ENCODE measurements around the gene PSTK. TPM values are rescaled to one million over a fixed set of nuclear protein-coding genes. Genes with fewer than 3 reads are reported as not detected.
A peak's percentile ranks its signal among the peaks of the same experiment; 100 is the strongest.

PSTK gene, protein sequence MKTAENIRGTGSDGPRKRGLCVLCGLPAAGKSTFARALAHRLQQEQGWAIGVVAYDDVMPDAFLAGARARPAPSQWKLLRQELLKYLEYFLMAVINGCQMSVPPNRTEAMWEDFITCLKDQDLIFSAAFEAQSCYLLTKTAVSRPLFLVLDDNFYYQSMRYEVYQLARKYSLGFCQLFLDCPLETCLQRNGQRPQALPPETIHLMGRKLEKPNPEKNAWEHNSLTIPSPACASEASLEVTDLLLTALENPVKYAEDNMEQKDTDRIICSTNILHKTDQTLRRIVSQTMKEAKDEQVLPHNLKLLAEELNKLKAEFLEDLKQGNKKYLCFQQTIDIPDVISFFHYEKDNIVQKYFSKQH
- total RNA-seq (2016; rRNA removed; fragmentation: Illumina TruSeq; extraction: Trizol) (9.3 and 9.8 TPM in 2 replicates), polyA plus RNA-seq (2011; rRNA removed) (7.5 and 8.2 TPM in 2 replicates), polyA minus RNA-seq (2011; rRNA and poly(A)+ RNA removed; ENCODE audit: low replicate concordance) (2.8 and 4.0 TPM in 2 replicates), Bru-seq, nascent RNA (percentile 72 among the genes with signal in this experiment), BruChase-seq, experiment 1, labeled RNA remaining after a 6-hour chase (percentile 67 among the genes with signal in this experiment), BruChase-seq, experiment 2, labeled RNA remaining after a 2-hour chase (percentile 72 among the genes with signal in this experiment)
- 6.0 TPM in 2 replicates for total RNA-seq (2016; cell fraction: cytosol; rRNA removed; fragmentation: Illumina TruSeq; extraction: Trizol; ENCODE audit: low read depth)
- 9.1 and 10.9 TPM in 2 replicates for total RNA-seq (2016; cell fraction: insoluble cytoplasmic fraction; rRNA removed; fragmentation: Illumina TruSeq; extraction: Trizol)
- total RNA-seq (2016; cell fraction: membrane; rRNA removed; fragmentation: Illumina TruSeq; extraction: Trizol): 7.5 and 8.6 TPM in 2 replicates
- total RNA-seq (2016; cell fraction: nucleus; rRNA removed; fragmentation: Illumina TruSeq; extraction: Trizol): 8.3 and 10.9 TPM in 2 replicates
- 5.3 and 6.7 TPM in 2 replicates for polyA plus RNA-seq (2011; cell fraction: cytosol; rRNA removed)
- polyA plus RNA-seq (2011; cell fraction: nucleus; rRNA removed): 5.6 and 6.5 TPM in 2 replicates
- 5.6 and 7.4 TPM in 2 replicates for polyA plus RNA-seq (2012)
- polyA plus RNA-seq (2016; cell fraction: cytosol; fragmentation: Illumina TruSeq; extraction: Trizol; ENCODE audit: low read depth): 5.2 and 6.9 TPM in 2 replicates
- polyA plus RNA-seq (2016; cell fraction: insoluble cytoplasmic fraction; fragmentation: Illumina TruSeq; extraction: Trizol; ENCODE audit: low read depth): 12.0 and 12.9 TPM in 2 replicates
- polyA plus RNA-seq (2016; cell fraction: membrane; fragmentation: Illumina TruSeq; extraction: Trizol; ENCODE audit: low read depth): 6.0 and 7.2 TPM in 2 replicates
- 14.7 and 16.0 TPM in 2 replicates for polyA plus RNA-seq (2016; cell fraction: nucleus; fragmentation: Illumina TruSeq; extraction: Trizol; ENCODE audit: insufficient read depth, low read depth)
- 2.2 and 3.2 TPM in 2 replicates for polyA minus RNA-seq (2011; cell fraction: cytosol; rRNA and poly(A)+ RNA removed)
- polyA minus RNA-seq (2011; cell fraction: nucleus; rRNA and poly(A)+ RNA removed): 11.8 and 12.4 TPM in 2 replicates
- long read RNA-seq, experiment 1, transcript PSTK-203 (6 exons, 1,098 nt): major isoform, 9 of 17 reads
- long read RNA-seq, experiment 1, partial matches to known transcripts: 0 of 17 reads
- long read RNA-seq, experiment 1, other reads (novel, unspliced or antisense): 6 of 17 reads
- long read RNA-seq, experiment 2, transcript PSTK-203 (6 exons, 1,098 nt): major isoform, 8 of 27 reads
- long read RNA-seq, experiment 2, partial matches to known transcripts: 5 of 27 reads
- long read RNA-seq, experiment 2, other reads (novel, unspliced or antisense): 12 of 27 reads

DNA sequence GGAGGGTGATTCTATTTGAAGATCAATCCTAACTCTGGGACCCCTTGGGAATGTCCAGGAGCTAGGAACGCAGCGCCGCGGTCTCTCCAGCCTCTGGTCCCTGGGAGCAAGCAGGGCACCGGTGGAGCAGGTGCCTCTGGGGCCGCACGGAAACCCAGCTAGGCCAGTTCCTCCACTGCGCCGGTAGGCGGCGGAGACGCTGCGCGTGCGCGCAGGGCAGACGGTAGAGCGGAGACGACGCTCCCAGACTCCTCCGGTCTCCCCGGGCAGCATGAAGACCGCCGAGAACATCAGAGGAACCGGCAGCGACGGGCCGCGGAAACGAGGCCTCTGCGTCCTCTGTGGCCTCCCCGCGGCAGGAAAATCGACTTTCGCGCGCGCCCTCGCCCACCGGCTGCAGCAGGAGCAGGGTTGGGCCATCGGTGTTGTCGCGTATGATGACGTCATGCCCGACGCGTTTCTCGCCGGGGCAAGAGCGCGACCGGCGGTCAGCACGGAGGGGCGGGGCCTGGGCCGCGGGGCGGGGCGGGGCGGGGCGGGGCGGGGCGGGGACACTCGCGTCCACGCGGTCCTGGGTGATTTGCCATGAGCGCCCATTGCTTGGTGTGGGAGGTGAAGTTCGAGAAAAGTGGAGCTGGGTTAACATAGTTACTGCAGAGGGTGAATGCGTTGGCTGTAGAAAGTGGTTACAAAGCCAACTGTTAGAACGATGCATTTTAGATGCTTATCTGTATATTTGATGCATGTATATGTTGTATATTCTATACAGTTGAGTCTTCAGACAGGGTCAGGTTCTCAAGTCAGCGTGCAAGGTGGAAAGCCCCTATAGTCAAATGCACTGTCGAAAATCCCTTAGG is at the start of gene PSTK:
Gene PSTK (plus strand): TSS at position 193 of the 857 bp plus-strand sequence. CDS start 79 bp downstream, at position 272.
- H3K4me3 ChIP-seq (replicated peaks in 1 of 3; ENCODE audit: insufficient read depth in 1 of 3, low read depth in 2 of 3, low read length in 3 of 3): peak within 1 kb of the TSS; percentile 72 to 95 (median 72)
- no peaks in the 10 kb centered on the region for H3K9me3 ChIP-seq (ENCODE audit: low read length)
- H2AFZ ChIP-seq (ENCODE audit: low read length): peak within 1 kb of the TSS; percentile 58
- FAIRE-seq (no peak), ATAC-seq (peak; percentile 96), DNase-seq (ENCODE audit: low spot score) (peak; percentile 81)
- in situ Hi-C loops (cut with HindIII; ENCODE audit: extremely low pct_ligation_motif_present, low pct_unique_long_range_greater_than_20kb): no loop called here
- TSS peak; percentile 94 for BruUV-seq (replicated peaks)
- 6% methylated on average over 5 of the region's 73 CpGs for WGBS (ENCODE audit: low lambda C conversion rate)
- H3K4me1 ChIP-seq (ENCODE audit: insufficient read depth, low read length): peaks cover 28% of the 10 kb centered on the region
- H3K27me3 ChIP-seq (ENCODE audit: control insufficient read depth in 1 of 2, insufficient read depth in 2 of 2, low read length in 2 of 2): no peaks in the 10 kb centered on the region; a peak in 1 of 5 replicates
- peak within 1 kb of the TSS; percentile 100 for H3K4me2 ChIP-seq (ENCODE audit: low read depth, low read length)
- peak within 1 kb of the TSS; percentile 94 for H3K9ac ChIP-seq (ENCODE audit: insufficient read depth, low read depth, low read length)
- no peaks in the 10 kb centered on the region for H4K20me1 ChIP-seq (ENCODE audit: insufficient read depth, low read length)
- ChIA-PET CTCF (ENCODE audit: low intra/inter-chr PET ratio, low total read pairs) (no interaction called here), POLR2A (interaction anchor here (0.9 to 6.4 kb wide), 9 partner anchors 9 to 173 kb away, joined by 3 to 37 read pairs (median 6); partner anchors contain the start of genes ACADSB, BUB3, C10orf88 and IKZF5)
- no peaks in the 10 kb centered on the region for H3K79me2 ChIP-seq (ENCODE audit: insufficient read depth, low read length)
- peak within 1 kb of the TSS; percentile 97 for H3K27ac ChIP-seq (ENCODE audit: extremely low read length, insufficient read depth, low read length)
- H3K36me3 ChIP-seq (replicated peaks in 1 of 2; ENCODE audit: control insufficient read depth in 1 of 2, insufficient read depth in 2 of 2, low read length in 2 of 2): peaks cover 1 to 15% of the 10 kb centered on the region in 2 experiments; a peak in 2 of 5 replicates
- intact Hi-C loops (cut with micrococcal nuclease; ENCODE audit: unreplicated experiment): no loop called here
- 0 out of 2 replicates have a peak, but pooled peaks have one; percentile 44 for TF ChIP-seq MAZ (IDR thresholded peaks at IDR 0.05; ENCODE audit: borderline replicate concordance, low read depth, low read length)
- TF ChIP-seq MAZ (CRISPR knock-in tag; IDR thresholded peaks at IDR 0.05; ENCODE audit: low read depth): 0 out of 2 replicates have a peak, but pooled peaks have one; percentile 56
- no peak; the same call in 1 of the 2 replicates for TF ChIP-seq SIX4 (CRISPR knock-in tag; IDR thresholded peaks at IDR 0.05)
- TF ChIP-seq ZNF7 (CRISPR knock-in tag; IDR thresholded peaks at IDR 0.05): no peak
- TF ChIP-seq, protein P1, sequence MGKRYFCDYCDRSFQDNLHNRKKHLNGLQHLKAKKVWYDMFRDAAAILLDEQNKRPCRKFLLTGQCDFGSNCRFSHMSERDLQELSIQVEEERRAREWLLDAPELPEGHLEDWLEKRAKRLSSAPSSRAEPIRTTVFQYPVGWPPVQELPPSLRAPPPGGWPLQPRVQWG (CRISPR knock-in tag; IDR thresholded peaks at IDR 0.05; ENCODE audit: borderline replicate concordance, low read depth): no peak
- TF ChIP-seq, protein P2, sequence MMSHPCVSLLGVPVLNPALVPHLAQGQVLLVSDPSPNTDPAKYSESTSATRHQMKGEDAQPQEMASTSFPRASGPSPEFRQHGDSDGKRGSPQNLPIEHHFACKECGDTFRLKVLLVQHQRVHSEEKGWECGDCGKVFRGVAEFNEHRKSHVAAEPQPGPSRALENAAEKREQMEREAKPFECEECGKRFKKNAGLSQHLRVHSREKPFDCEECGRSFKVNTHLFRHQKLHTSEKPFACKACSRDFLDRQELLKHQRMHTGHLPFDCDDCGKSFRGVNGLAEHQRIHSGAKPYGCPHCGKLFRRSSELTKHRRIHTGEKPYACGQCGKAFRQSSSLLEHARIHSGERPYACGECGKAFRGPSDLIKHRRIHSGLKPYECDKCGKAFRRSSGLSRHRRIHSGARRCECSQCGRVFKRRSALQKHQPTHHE (CRISPR knock-in tag; IDR thresholded peaks at IDR 0.05; ENCODE audit: borderline replicate concordance): peak; percentile 50; the same call in 1 of the 2 replicates
- TF ChIP-seq, protein P3, sequence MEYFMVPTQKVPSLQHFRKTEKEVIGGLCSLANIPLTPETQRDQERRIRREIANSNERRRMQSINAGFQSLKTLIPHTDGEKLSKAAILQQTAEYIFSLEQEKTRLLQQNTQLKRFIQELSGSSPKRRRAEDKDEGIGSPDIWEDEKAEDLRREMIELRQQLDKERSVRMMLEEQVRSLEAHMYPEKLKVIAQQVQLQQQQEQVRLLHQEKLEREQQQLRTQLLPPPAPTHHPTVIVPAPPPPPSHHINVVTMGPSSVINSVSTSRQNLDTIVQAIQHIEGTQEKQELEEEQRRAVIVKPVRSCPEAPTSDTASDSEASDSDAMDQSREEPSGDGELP (IDR thresholded peaks at IDR 0.05; ENCODE audit: borderline replicate concordance, low read depth): peak; percentile 34; the same call in 1 of the 2 replicates
- 0 out of 2 replicates have a peak, but pooled peaks have one; percentile 6 for TF ChIP-seq BCL6 (CRISPR knock-in tag; IDR thresholded peaks at IDR 0.05)
- TF ChIP-seq GFI1 (CRISPR knock-in tag; IDR thresholded peaks at IDR 0.05; ENCODE audit: borderline replicate concordance): no peak; the same call in 1 of the 2 replicates
- TF ChIP-seq ZMYM4 (CRISPR knock-in tag; IDR thresholded peaks at IDR 0.05): peak; percentile 92
